ENCODE measurements around the gene NCK1. TPM values are rescaled to one million over a fixed set of nuclear protein-coding genes. Genes with fewer than 3 reads are reported as not detected.

Gene NCK1
- total RNA-seq, 1 donor from 2014 or later = 63.0 TPM

- Histone ChIP-seq H3K9me3 (no peaks in the 10 kb centered on the region), H3K27ac (peak overlapping the region; percentile 13), H3K4me1 (peaks cover 60% of the 10 kb centered on the region), H3K4me3 (peak overlapping the region; percentile 35), H3K27me3 (ENCODE audit: low read depth) (no peaks in the 10 kb centered on the region), H3K36me3 (no peaks in the 10 kb centered on the region)
- ATAC-seq (peak in 1 of 2 donors; percentile 36), DNase-seq (no peak)
- intact Hi-C loops (cut with DNase I) = no loop called here
- no peak for TF ChIP-seq CTCF (IDR thresholded peaks at IDR 0.05)
These were observed 71.2 kb downstream of the NCK1 start for GRCh38 chr3:136932978-136933772.

GRCh38 chr3:136937175-136937574 is 75.2 kb downstream of the NCK1 start:
- DNase-seq = no peak
- Histone ChIP-seq H3K36me3 (no peaks in the 10 kb centered on the region), H3K27me3 (ENCODE audit: low read depth) (no peaks in the 10 kb centered on the region), H3K27ac (no peak overlapping the region), H3K4me1 (peaks cover 56% of the 10 kb centered on the region), H3K4me3 (no peak overlapping the region), H3K9me3 (no peaks in the 10 kb centered on the region)
- no peak for ATAC-seq
- intact Hi-C loops (cut with DNase I) = no loop called here
- no peak for TF ChIP-seq CTCF (IDR thresholded peaks at IDR 0.05)

GRCh38 chr3:136937851-136938250 is 75.8 kb downstream of the NCK1 start:
- no peak for TF ChIP-seq CTCF (IDR thresholded peaks at IDR 0.05)
- H3K9me3 ChIP-seq = no peaks in the 10 kb centered on the region
- ATAC-seq (no peak), DNase-seq (no peak)
- H3K27ac ChIP-seq = no peak overlapping the region
- intact Hi-C loops (cut with DNase I) = no loop called here
- H3K4me3 ChIP-seq = no peak overlapping the region
- H3K36me3 ChIP-seq = no peaks in the 10 kb centered on the region
- no peaks in the 10 kb centered on the region for H3K27me3 ChIP-seq (ENCODE audit: low read depth)
- peaks cover 54% of the 10 kb centered on the region for H3K4me1 ChIP-seq

- no peaks in the 10 kb centered on the region for H3K36me3 ChIP-seq
- intact Hi-C loops (cut with DNase I) = no loop called here
- no peaks in the 10 kb centered on the region for H3K27me3 ChIP-seq (ENCODE audit: low read depth)
- H3K27ac ChIP-seq = no peak overlapping the region
- DNase-seq (no peak), ATAC-seq (peak in 1 of 2 donors; percentile 57)
- TF ChIP-seq CTCF (IDR thresholded peaks at IDR 0.05) = no peak
- H3K4me3 ChIP-seq = no peak overlapping the region
- H3K9me3 ChIP-seq = no peaks in the 10 kb centered on the region
- H3K4me1 ChIP-seq = peaks cover 54% of the 10 kb centered on the region
These were observed 76.3 kb downstream of the NCK1 start for GRCh38 chr3:136938334-136938733.

DNA sequence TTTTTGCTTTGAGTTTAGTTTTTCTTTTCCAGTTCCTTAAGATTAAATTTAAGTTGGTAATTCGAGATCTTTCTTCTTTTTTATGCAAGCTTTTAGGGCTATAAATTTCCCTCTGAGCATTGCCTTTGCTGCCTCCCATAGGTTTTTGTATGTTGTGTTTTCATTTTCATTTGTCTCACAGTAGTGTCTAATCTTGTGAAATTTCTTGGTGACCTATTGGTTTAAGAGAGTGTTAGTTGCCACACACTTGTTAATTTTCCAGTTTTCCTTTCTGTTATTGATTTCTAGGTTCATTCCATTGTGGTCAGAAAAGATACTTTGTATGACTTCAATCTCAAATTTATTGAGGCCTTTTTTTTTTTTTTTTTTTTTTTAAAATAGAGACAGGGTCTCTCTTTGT is 77.5 kb downstream of the NCK1 start:
- intact Hi-C loops (cut with DNase I) = no loop called here
- no peak for ATAC-seq
- DNase-seq = no peak
- no peaks in the 10 kb centered on the region for H3K36me3 ChIP-seq
- H3K4me3 ChIP-seq = no peak overlapping the region
- H3K4me1 ChIP-seq = peaks cover 60% of the 10 kb centered on the region
- H3K27ac ChIP-seq = no peak overlapping the region
- H3K27me3 ChIP-seq (ENCODE audit: low read depth) = no peaks in the 10 kb centered on the region
- no peaks in the 10 kb centered on the region for H3K9me3 ChIP-seq
- TF ChIP-seq CTCF (IDR thresholded peaks at IDR 0.05) = no peak

All from lower lobe of right lung (tissue), 2 donors.